ENCODE data around the gene IGHMBP2.

- TF ChIP-seq, protein P1, sequence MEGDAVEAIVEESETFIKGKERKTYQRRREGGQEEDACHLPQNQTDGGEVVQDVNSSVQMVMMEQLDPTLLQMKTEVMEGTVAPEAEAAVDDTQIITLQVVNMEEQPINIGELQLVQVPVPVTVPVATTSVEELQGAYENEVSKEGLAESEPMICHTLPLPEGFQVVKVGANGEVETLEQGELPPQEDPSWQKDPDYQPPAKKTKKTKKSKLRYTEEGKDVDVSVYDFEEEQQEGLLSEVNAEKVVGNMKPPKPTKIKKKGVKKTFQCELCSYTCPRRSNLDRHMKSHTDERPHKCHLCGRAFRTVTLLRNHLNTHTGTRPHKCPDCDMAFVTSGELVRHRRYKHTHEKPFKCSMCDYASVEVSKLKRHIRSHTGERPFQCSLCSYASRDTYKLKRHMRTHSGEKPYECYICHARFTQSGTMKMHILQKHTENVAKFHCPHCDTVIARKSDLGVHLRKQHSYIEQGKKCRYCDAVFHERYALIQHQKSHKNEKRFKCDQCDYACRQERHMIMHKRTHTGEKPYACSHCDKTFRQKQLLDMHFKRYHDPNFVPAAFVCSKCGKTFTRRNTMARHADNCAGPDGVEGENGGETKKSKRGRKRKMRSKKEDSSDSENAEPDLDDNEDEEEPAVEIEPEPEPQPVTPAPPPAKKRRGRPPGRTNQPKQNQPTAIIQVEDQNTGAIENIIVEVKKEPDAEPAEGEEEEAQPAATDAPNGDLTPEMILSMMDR (IDR thresholded peaks at IDR 0.05; ENCODE audit: low read depth, low read length, poor library complexity, severe bottlenecking): no peak
- no peak for TF ChIP-seq EZH2phosphoT487 (IDR thresholded peaks at IDR 0.05; ENCODE audit: borderline replicate concordance, low read length)
Observed at GRCh38 chr11:68979931-68980775, 76.5 kb downstream of the IGHMBP2 start.
